HUDEP-2 (cell line): ENCODE results near the gene TLR8.
"Not testable (repeated sequence)": the region's sequence is repeated elsewhere in the genome, so short reads cannot be mapped to it uniquely, and the experiment has no call there.

Source experiments
- DNase-seq, 76 experiments: peaks; one replicate each; lab custom pipeline; 2025; ENCODE audit not compliant: unreplicated experiment in 76 of 76; lab: John Stamatoyannopoulos, UW

TLR8 gene

DNA sequence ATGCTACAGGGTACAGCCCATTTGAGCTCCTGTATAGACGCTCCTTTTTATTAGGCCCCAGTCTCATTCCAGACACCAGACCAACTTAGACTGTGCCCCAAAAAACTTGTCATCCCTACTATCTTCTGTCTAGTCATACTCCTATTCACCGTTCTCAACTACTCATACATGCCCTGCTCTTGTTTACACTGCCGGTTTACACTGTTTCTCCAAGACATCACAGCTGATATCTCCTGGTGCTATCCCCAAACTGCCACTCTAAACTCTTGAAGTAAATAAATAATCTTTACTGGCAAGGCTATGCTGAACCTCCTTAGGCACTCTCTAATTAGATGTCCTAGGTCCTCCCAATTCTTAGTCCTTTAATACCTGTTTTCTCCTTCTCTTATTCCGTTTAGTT lies 38.0 kb downstream of the TLR8 start:
- not testable (repeated sequence) for DNase-seq

DNA sequence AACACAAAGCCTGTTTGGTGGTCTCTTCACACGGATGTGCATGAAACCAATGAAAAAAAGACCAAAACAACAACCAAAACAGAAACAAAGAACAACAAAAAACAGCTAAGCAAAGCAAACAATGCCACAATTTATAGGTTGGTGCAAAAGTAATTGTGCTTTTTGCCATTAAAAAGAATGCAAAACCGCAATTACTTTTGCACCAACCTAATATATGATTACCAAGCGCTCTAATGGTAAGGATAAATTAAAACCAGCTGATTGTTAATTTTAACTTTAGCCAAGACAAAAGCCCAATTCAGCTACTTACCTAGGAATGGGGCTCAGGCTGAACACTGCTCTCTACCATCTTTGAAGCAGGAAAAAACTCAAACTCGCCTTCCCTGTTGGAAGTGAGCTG lies 39.1 kb downstream of the TLR8 start:
- DNase-seq = no peak

DNA sequence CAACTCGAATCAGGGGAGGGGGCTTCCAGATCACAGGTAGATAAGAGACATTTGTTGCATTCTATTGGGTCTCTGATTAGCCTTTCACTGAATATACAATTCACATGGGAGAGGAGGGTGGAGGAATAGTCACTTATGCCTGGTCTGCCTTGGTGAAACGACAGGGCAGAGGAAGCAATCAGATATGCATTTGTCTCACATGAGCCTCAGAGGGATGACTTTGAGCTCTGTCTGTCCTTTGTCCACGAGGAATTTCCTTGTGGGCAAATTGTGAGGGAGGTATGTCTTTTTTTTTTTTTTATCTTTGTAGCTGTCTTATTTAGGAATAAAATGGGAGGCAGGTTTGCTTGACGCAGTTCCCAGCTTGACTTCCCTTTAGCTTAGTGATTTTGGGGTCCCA lies 40.0 kb downstream of the TLR8 start:
- no peak for DNase-seq

DNA sequence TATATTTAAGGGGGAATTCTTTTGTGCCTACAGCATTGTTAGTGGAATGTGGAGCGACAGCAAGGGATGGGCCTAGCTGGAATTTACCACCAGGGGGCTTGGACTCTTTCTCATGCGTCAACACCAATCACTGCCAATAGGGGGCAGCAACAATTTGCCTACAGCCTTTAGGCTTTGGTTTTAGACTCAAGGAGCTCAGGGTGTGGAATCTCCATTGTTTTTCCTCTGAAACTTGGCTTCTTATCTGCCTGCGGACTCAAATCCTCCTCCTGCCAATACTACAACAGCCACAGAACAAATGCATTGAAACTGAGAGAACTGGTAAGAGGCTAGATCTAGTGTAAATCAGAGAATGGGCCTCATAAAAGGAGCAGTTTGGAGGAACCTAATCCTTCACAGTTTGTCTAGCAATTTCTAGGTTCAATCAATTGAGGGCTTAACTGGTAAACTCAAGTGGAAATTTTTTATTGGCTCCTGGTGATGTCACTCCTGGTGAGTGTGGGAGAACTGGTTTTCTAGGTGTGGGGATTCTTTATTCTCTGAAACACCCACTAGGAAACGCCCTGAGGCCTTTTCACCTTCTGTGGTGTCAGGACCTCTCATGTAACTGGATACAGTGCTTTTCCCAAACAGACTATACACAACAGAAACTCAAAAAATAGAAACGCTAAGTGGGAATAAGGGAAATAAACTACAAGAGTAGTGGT lies 40.6 kb downstream of the TLR8 start:
- DNase-seq = peak in 61 of 76 experiments; percentile 0 to 67 (median 31)

DNA sequence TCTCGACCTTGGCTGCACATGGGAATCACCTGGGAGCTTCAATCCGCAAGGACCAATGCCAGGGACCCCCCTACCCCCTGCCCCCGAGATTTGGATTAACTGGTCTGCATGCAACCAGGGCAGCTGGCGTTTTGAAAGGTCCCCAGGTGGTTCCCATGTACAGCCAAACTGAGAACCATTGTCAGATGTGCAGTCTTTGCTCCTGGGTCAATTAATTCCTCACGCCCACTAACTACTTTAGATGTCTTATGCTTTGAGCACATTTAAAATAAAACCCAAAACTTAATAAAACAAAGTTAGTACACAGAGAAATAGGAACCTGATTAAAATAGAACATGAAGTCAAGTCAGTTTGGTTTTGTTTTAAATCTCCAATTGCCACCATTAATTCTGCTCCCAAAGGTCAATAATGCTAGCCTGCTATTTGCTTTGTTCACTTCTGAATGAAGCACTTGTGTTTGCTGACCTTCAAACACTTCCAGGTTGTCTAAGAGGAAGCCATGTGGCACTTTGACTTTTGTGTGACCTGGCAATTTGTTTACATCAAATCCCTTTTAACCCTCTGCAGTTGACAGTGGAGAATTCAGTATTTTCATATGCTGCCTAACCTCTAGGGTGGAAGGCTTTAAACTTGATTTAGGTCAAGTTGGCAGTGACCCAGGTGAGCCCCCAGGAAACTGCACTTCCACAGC lies 41.3 kb downstream of the TLR8 start:
- no peak for DNase-seq

DNA sequence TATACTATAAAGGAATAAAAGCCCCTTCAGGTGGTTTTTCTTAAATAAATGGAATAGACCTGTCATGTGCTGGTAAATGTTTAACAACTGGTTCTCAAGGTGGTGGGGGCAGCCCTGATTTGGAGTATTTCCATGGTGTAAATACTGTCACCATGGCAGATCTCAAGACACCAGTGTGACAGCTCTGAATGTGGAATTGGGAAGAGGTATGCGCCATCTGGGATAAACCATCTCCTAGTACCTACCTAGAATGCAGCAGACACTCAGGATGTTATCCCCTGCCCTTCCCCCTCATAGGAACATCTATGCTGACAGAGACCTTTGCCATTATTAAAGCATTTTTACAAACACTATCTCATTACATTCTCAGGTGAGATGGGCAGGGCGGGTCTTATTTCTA lies 42.1 kb downstream of the TLR8 start:
- DNase-seq = no peak

DNA sequence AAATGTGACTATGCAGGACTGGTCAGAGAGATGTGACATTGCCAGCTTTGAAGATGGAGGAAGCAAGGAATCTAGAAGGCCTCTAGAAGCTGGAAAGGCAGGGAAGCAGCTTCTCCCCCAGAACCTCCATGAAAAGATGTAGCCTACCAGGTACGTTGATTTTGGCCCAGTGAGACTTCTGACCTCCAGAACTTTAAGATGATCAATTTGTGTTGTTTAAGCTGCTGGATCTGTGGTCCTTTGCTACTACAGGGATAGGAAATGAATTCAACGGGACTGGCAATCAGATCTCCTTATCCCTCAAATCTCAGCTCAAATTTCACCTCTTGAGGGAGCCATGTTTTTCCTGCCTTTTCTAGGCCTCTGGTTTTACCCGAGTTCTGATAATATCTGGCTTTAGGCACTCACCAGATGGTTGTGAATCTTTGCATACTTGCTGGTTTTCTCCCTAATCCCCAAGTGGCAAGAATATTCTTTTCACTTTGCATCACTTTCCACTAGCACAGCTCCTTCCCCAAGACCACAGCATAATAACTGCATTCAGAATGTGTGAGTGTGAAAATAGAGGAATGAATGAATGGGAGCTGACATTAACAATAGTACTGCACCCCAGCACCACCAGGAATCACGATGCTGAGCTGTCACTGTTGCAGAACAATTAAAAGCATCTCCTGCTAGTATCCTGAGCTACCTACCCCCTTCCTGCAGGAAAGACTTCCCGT lies 42.9 kb downstream of the TLR8 start:
- no peak for DNase-seq

DNA sequence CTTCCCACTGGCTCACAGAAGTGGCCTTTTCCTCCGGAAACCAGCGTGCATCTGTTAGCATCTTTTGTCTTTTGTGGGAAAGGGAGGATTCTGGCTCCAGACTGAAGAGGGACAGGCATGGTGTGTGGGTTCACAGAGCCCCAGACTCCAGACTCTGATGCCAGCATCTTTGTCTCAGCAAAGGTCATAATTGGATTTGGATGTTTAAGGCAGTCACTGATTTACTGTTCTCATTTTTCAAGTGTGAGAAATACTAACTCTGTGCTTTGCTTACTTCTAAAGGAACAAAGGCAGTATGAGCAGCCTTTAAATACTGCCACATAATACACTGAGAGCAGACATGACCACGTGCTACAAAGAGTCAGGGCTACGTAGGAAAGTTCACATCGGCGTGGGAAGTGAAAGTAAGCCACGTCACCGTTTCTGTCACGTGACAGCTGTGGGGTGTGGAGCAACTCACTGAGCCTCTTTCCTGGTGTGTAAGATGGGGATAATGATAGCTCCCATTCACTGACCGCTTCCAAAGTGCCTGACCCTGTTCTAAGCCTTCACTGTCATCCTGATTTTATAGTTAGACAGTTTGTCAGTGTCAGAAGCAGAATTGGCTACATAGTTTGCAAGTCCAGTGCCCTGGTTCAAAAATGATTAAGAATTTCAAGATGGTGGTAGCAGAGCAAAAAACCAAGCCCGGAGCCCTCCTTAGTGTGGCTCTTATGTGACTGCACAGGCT lies 43.7 kb downstream of the TLR8 start:
- peak in 29 of 76 experiments; percentile 1 to 52 (median 9) for DNase-seq

DNA sequence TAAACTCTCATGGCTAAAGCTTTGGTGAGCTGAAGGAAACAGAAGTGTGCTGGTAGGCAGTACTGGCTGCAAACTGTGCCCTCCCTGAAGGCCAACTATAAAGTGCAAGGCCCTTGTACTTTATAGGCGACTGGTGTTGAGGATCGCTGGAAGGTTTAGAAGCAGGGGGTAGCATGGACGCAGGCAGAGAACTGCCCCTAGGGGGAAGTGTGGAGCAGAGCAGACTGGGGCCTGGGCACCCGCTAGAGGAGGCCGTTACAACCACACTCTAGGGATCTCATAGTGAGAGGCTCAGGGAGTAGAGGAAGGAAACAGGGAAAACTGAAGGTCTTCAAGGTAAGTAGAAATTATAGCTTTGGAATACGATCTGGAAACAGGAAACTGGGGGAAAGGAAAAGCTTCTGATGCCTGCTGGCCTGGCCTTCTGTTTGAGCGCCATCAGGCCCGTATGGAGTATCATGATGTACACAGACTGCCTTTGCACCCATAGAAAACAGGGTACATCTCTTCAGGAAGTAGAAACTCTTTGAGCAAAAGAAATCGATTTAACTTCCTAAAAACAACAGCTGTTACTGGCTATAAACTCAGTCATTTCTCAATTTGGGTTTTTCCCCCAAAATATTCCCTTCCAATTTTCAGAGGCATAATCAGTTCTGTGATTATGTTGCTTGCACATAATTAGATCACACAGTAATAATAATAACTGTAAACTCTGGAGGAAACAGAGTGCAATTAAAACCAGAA lies 44.6 kb downstream of the TLR8 start:
- peak in 57 of 76 experiments; percentile 0 to 64 (median 20) for DNase-seq

DNA sequence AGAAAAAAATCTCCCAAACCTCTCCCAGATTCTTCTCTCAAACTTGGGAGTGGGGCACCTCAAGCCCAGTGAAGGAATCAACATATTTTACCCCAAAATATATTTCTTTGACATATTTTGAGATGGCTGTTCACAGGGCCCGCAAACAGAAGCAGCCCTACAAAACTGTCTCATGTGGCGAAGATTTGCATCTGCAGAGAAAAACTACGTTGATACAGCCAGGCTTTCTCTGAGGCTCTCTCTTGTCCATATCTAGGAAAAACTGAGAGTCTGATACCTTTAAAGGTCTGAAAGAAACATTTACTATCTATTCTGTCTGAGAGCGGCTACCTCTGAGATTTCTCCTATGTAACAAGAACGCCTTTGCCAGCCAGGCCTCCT lies 45.2 kb downstream of the TLR8 start:
- no peak for DNase-seq

DNA sequence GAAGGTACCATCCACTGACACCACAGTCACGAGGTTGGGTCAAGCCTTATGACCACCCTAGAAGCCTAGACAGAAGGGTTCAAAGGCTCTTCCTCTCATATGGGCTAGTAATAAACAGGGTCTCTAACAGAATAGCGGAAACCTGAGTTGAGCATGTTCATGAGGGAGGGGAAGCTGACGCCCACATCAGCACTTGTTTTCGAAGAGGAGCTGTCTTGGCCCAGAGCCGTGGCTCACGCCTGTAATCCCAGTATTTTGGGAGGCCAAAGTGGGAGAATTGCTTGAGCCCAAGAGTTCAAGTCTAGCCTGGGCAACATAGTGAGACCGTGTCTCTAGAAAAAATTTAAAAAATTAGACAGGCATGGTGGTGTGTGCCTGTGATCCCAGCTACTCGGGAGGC lies 47.0 kb downstream of the TLR8 start:
- no peak for DNase-seq

DNA sequence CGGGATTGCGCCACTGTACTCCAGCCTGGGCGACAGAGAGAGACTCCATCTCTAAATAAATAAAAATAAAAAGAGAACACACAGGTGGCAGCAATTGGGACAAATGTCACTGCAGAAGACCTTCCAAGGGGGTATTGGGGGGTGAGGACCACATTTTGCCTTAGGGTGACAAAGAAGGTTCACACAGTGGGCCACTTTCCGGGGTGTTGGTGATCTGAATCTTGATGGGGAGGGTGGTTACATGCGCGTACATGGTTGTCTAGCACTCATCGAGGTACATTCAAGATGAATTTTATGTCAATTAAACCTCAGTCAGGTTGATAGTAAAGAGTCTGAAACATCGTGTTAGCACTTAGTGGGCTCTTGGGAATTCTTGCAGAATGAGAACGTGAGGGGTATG lies 48.0 kb downstream of the TLR8 start:
- DNase-seq = no peak

DNA sequence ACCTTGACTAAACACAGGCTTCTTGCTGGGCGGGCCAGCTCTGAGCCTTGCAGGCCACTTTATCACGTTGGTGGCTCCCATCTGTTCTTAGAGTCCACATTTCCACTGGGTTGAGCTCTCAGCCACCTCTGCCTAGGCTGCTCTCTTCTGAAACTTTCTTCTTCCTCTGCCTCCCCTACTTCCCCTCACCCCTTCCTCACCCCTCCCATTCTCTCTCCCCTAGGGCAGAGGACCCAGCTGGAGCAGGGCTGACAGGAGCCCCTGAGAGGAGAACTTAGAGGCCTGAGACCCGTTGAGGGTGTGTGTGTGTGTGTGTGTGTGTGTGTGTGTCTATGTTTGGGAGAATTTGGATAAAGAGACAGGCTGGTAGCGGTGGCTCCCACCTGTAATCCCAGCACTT lies 48.6 kb downstream of the TLR8 start:
- peak in 1 of 76 experiments; percentile 0 for DNase-seq

DNA sequence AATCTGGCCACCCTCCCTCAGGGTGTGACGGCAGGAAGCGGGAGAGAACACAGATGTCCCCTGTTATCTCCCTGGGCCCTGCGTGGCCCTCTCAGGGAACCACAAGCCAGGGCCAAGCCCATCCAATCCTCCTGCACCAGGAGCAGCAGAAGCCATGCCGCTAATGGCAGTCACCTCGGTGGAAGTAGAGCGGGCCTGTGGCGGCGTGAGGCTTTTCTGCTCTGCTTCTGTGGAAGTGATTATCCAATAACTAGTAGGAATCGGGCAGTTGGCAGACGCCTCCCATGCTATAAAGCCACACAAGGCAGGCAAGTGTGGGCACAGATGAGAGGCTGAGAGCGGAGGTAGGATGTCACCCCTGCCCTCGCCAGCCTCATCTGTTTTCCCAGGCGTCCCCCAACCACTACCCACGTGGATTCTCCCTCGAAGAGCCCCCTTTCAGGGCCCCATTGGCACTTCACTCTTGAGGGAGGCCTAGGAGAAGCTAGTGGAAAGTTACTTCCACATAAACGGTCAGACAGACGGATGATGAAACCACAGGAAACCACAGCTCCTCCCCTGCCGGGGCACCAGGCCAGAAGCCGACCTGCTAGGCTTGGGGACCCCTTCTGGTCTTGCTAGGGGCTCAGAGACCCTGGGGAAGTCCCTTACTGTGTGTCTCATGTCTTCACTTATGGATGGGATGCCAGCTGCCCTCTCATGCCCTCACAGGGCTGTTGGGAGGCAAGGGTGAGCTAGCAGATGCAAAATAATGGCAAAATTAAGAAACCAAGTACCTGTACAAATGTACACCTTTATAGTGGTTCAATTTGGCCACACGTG lies 49.7 kb downstream of the TLR8 start:
- peak in 70 of 76 experiments; percentile 0 to 68 (median 31) for DNase-seq

DNA sequence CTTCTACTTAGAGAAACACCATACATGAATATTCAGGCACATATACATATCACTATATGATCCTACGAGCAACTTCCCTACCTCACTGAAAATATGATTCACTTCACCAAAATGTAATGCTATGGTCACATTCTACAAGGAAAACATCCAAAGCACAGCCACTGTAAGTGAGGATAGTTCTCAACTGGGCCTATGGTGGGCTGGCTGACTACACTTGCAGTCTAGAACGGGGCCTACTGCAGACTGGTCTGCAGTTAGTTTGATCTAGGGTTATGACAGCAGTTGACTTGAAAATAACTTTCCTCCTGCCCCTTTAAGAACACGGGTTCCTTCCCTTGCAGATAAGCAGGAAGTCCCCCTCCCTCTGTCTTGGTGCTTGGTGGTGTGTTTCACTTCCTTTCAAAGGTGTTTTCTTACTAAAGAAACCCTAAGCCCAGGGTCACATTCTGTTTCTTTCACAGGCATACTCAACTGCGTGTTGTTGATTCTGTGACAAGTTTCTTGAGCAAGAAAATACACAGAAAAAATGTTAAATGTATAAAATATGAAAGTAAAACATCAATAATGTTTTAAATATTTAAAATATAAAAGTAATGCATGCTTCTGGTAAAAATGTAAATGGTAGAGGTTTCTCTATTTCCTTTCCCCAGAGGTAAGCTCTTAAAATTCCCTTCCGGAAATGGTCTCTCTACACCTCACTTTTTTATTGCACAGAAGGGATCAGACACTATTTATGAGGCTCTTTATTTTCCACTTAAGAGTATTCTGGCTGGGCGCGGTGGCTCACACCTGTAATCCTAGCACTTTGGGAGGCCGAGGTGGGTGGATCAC lies 50.5 kb downstream of the TLR8 start:
- DNase-seq = peak in 51 of 76 experiments; percentile 0 to 61 (median 14)

DNA sequence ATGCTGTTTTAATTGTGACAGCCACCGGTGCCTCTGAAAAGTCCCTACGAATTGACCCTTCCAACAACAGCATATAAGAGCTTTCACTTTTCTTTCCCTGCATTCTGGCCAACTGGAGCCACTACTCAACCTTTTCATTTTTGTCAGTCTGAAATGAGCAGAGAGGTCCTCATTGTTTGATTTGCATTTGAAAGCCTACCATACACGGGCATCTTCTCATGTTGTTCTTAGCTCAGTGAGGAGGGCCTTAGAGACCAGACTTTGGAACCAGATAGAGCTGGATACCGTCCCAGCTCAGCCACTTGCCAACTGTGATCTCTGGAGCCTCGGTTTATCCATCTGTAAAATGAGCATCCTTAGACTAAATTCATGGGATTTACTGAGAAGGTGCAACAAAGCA lies 51.6 kb downstream of the TLR8 start:
- no peak for DNase-seq

DNA sequence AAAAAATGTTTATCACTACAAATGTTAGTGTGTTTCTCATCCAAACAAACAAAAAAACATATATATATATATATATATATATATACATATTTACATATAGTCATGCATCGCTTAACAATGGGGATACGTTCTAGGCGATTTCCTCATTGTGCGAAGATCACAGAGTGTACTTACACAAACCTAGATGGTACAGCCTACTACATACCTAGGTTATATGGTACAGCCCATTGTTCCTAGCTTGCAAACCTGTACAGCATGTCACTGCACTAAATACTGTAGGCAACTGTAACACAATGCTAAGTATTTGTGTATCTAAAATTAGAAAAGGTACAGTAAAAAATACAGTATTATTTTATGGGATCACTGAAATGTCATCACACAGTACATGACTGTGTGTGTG lies 52.0 kb downstream of the TLR8 start:
- no peak for DNase-seq

DNA sequence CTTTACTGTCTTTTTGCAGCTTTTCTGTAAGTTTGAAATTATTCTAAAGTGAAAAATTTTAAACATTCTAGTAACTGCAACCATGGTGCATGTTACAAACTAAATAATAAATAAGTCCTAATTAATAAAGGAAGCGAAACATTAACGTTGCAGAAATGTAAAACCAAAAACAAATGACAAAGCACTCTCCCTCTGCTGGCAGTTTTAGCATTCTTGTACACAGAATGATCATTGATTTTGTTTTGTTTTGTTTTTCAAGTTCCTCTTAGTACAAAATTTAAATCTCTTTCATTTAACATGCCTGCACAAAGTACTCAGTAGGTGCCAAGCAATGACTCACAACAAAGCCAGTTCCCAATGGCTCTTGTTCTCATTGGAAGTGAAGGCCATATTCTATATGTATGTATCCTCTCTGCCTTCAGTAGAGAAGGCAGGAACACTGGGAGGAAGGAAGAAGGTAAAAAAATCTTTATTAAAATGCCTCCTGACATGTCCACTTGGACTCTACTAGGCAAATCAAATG lies 54.8 kb downstream of the TLR8 start:
- DNase-seq = no peak
